ENCODE data around the gene TRIO. TPM values are rescaled to one million over a fixed set of nuclear protein-coding genes. Genes with fewer than 3 reads are reported as not detected.
A peak's percentile ranks its signal among the peaks of the same experiment; 100 is the strongest.

Gene TRIO
- total and polyA plus RNA-seq, 8 donors: 84.4 to 151 (median 93.7) TPM

DNA sequence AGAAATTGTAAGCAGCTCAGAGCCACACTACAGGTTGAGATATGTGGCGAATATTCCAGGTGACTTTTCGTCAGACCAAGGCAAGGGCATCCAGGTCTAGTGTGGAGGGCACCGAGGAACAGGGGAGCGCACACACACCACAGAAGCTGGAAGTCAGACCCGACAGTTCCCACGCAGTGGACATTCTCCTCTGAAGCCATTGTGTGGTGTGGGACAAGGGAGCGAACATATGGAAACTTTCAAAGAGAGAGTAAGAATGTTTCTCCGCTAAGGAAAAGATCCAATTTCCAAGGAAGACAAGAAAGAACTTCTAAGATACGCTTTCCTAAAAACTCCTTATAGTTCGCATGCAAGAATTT is 297.1 kb downstream of the TRIO start:
- Histone ChIP-seq H3K9me3 (no peaks in the 10 kb centered on the region), H3K27me3 (no peaks in the 10 kb centered on the region), H3K4me3 (no peak overlapping the region), H3K4me1 (peaks cover 0 to 12% of the 10 kb centered on the region in 2 donors), H3K27ac (peak overlapping the region in 1 of 2 donors; percentile 69), H3K36me3 (peaks cover 0 to 8% of the 10 kb centered on the region in 2 donors)
- DNase-seq (no peak), ATAC-seq (peak; percentile 19)
- TF ChIP-seq, protein P1, sequence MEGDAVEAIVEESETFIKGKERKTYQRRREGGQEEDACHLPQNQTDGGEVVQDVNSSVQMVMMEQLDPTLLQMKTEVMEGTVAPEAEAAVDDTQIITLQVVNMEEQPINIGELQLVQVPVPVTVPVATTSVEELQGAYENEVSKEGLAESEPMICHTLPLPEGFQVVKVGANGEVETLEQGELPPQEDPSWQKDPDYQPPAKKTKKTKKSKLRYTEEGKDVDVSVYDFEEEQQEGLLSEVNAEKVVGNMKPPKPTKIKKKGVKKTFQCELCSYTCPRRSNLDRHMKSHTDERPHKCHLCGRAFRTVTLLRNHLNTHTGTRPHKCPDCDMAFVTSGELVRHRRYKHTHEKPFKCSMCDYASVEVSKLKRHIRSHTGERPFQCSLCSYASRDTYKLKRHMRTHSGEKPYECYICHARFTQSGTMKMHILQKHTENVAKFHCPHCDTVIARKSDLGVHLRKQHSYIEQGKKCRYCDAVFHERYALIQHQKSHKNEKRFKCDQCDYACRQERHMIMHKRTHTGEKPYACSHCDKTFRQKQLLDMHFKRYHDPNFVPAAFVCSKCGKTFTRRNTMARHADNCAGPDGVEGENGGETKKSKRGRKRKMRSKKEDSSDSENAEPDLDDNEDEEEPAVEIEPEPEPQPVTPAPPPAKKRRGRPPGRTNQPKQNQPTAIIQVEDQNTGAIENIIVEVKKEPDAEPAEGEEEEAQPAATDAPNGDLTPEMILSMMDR (IDR thresholded peaks at IDR 0.05): no peak
- intact Hi-C loops (cut with DNase I): no loop called here

DNA sequence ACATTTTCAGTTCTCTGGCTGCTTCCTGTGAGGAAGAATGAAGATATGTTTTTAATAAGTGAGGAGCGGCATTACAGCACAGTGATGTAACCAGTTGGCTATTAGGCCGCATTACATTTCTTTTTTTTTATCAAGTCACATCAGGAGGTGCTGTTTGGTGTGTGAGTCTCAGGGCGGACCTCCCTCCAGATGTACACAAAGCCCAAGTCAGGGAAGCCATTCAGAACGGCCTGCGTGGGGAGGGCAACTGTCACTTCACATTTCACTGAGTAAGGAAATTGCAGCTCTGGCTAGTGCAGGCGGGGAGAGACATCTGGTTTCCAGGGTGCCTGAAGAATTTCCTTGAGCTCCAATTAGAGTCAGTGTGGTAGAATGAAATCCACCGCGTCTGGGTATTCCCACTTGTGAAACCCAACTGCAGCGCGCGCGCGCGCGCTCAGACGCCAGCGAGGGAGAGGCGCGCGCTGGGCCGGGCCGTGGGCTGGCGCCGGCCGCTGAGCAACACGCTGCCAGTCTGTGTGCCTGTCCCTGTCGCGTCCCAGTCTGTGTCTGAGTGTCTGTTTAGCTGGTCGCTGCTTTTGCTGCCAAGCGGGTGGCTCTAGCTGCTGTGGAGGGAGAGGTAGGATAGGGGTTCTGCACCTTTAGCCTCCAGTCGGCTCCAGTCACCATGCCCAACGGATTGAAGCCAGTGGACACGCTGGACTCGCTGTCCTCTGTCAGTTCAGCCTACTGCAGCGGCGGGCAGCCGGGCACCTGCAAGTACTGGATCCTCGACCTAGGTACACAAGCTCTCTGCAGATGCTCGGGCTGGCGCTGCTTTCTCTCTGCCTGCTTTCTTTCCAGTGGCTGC is 297.7 kb downstream of the TRIO start:
- Histone ChIP-seq H3K27ac (peak overlapping the region in 1 of 2 donors; percentile 69), H3K9me3 (no peaks in the 10 kb centered on the region), H3K4me1 (peaks cover 0 to 18% of the 10 kb centered on the region in 2 donors), H3K27me3 (no peaks in the 10 kb centered on the region), H3K36me3 (peaks cover 0 to 7% of the 10 kb centered on the region in 2 donors), H3K4me3 (peak overlapping the region; percentile 9 to 22)
- DNase-seq (peak in 2 of 4 donors; percentile 79 to 84), ATAC-seq (peak; percentile 78)
- TF ChIP-seq, protein P1 (IDR thresholded peaks at IDR 0.05): no peak
- intact Hi-C loops (cut with DNase I): no loop called here

DNA sequence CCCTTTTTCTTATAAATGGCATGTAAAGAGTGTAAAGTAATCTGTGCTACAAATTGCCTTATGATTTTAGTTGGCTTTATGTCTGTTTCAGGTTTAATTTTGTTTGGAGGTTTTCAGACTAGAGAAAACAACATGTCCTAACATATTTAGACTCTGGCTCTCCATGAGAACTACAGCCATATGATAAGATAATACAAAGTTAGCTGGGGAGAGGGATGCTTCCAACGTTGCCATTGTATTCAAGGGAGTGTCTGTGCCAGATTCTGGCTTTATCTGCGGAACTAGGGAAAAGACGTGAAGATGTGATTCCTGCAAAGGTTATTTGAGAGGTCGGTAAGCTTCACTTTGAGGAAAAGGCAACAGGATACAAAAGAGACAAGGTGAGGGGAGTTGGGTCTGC is 298.5 kb downstream of the TRIO start:
- H3K4me1 ChIP-seq: peaks cover 0 to 22% of the 10 kb centered on the region in 2 donors
- ATAC-seq (no peak), DNase-seq (no peak)
- no peaks in the 10 kb centered on the region for H3K27me3 ChIP-seq
- TF ChIP-seq, protein P1 (IDR thresholded peaks at IDR 0.05): no peak
- intact Hi-C loops (cut with DNase I): no loop called here
- H3K4me3 ChIP-seq: peak overlapping the region in 1 of 2 donors; percentile 11
- H3K36me3 ChIP-seq: peaks cover 0 to 7% of the 10 kb centered on the region in 2 donors
- H3K9me3 ChIP-seq: no peaks in the 10 kb centered on the region
- H3K27ac ChIP-seq: peak overlapping the region in 1 of 2 donors; percentile 69

DNA sequence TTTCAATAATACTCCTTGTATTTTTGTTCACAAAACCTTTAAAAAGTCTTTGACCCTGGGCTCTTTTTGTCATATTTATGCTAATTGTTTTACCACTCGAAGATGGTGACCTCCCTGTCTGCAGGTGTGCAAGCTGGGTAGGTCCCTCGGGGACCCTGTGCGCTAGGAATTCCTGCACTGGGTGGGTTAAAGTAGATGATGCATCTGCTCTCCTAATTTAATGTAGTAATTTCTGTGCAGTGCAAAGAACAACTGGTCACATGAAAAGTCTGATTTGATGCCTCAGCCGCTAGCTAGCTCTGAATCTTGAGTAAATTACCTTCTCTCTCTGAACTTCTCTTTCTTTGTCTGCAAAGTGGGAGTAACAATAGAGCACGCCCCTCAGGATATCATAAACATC is 299.4 kb downstream of the TRIO start:
- intact Hi-C loops (cut with DNase I): no loop called here
- ATAC-seq: no peak
- no peak for DNase-seq

DNA sequence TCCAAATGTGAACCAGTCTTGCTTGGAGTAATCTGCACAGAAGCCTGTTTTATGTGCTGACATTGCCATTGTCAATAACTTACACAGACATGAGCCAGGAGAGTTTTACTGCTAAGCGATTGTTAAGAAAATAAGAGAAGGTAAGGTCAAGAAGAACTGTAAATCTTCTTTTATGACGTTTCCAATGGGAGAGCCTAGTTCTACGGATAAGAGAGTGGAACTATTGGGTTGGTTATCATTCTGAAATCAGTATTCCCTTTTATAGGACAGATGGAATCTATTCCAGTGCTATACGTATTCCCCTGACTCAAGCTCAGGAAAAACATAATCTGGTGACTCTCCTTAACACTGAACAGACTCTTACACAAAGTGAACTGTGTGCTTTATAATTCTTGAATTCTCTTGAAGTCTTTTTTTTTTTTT is 300.5 kb downstream of the TRIO start:
- H3K27me3 ChIP-seq: no peaks in the 10 kb centered on the region
- TF ChIP-seq, protein P1 (IDR thresholded peaks at IDR 0.05): no peak
- no peaks in the 10 kb centered on the region for H3K9me3 ChIP-seq
- H3K4me1 ChIP-seq: peaks cover 9 to 23% of the 10 kb centered on the region in 2 donors
- no peak overlapping the region for H3K4me3 ChIP-seq
- no peak for ATAC-seq
- H3K36me3 ChIP-seq: peaks cover 0 to 7% of the 10 kb centered on the region in 2 donors
- intact Hi-C loops (cut with DNase I): no loop called here
- DNase-seq: no peak
- no peak overlapping the region for H3K27ac ChIP-seq

More for the DNA sequence above, 299.4 kb downstream of the TRIO start:
- Histone ChIP-seq H3K4me3 (no peak overlapping the region), H3K27ac (no peak overlapping the region), H3K4me1 (peaks cover 0 to 22% of the 10 kb centered on the region in 2 donors), H3K9me3 (no peaks in the 10 kb centered on the region), H3K27me3 (no peaks in the 10 kb centered on the region), H3K36me3 (peaks cover 0 to 7% of the 10 kb centered on the region in 2 donors)
- TF ChIP-seq, protein P1 (IDR thresholded peaks at IDR 0.05): no peak

Measured in left lung (tissue), 10 donors.